Prostate gland (tissue), 2 donors: ENCODE results near the gene DIP2B.

ENCODE experiments used
- POLR2AphosphoS5 ChIP-seq: sonication (generic); formaldehyde crosslinking; IDR thresholded peaks from one replicate; pipeline ENCODE4 v1.6.1; 2017; ENCODE audit warnings: antibody characterized with exemption
- TF ChIP-seq, protein P1 (sequence below), 4 experiments: fragments of 200-600 bp in 2 of 4; fragments of 450-650 bp in 2 of 4; sonication (generic) in 2 of 4; IDR thresholded peaks; 1 replicate in 3 of 4; 2 replicates in 1 of 4; pipeline ENCODE4 v1.5.1; 2016 to 2019; ENCODE audit warnings: antibody characterized with exemption in 4 of 4, mild to moderate bottlenecking in 2 of 4, moderate library complexity in 2 of 4

DNA sequence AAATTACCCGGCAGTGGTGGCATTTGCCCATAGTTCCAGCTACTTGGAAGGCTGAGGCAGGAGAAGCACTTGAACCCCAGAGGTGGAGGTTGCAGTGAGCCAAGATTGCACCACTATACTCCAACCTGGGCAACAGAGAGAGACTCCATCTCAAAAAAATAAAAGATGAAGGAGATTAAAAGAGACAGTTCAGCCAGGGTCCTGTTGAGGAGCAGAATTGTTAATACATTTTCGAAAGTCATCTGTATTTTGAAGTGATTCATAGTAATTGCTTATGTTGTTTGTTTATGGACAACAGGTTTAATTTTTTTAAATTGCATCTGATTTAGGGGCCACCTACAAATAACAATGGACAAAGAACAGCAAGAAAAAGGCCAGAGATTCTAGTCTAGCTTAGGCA, 112.9 kb downstream of the DIP2B start:
- TF ChIP-seq, protein P1, sequence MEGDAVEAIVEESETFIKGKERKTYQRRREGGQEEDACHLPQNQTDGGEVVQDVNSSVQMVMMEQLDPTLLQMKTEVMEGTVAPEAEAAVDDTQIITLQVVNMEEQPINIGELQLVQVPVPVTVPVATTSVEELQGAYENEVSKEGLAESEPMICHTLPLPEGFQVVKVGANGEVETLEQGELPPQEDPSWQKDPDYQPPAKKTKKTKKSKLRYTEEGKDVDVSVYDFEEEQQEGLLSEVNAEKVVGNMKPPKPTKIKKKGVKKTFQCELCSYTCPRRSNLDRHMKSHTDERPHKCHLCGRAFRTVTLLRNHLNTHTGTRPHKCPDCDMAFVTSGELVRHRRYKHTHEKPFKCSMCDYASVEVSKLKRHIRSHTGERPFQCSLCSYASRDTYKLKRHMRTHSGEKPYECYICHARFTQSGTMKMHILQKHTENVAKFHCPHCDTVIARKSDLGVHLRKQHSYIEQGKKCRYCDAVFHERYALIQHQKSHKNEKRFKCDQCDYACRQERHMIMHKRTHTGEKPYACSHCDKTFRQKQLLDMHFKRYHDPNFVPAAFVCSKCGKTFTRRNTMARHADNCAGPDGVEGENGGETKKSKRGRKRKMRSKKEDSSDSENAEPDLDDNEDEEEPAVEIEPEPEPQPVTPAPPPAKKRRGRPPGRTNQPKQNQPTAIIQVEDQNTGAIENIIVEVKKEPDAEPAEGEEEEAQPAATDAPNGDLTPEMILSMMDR (IDR thresholded peaks at IDR 0.05), result no peak
- no peak for TF ChIP-seq POLR2AphosphoS5
